Upper lobe of left lung (tissue), 4 donors: ENCODE results near the gene RANBP9.

Experiments used
- EP300 ChIP-seq, 4 donors: sonication (generic); formaldehyde crosslinking; IDR thresholded peaks; one replicate each; pipeline ENCODE4 v1.5.1; 2017; ENCODE audit warnings: antibody characterized with exemption in 4 of 4, control low read depth in 2 of 4
- POLR2AphosphoS5 ChIP-seq, 2 donors: sonication (generic); formaldehyde crosslinking; IDR thresholded peaks; one replicate each; pipeline ENCODE4 v1.5.1; 2017; ENCODE audit warnings: antibody characterized with exemption in 2 of 2
- TF ChIP-seq, protein P1 (sequence below), 6 experiments: fragments of 450-650 bp in 4 of 6; fragments of 200-600 bp in 2 of 6; sonication (generic) in 2 of 6; IDR thresholded peaks; one replicate each; pipeline ENCODE4 v1.5.1; 2016 to 2019; ENCODE audit warnings: antibody characterized with exemption in 6 of 6

DNA sequence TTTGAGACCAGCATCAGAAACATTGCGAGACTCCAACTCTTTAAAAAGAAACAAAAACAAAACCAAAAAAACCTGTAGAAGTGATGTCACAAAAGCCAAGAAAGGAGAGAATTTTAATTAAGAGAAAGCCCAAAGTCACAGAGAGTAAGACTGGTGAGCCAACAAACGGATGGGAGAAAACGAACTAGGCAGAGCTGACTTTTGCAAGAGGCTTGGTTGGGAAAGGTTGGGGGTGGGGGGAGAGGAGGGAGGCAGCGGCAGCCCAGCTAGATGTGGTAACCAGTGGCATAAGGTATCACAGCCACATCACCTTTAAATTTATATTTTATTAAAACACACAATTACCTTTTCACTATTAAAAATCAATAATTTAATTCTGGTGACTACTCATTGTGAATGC is 73.0 kb downstream of the RANBP9 start:
- TF ChIP-seq, protein P1, sequence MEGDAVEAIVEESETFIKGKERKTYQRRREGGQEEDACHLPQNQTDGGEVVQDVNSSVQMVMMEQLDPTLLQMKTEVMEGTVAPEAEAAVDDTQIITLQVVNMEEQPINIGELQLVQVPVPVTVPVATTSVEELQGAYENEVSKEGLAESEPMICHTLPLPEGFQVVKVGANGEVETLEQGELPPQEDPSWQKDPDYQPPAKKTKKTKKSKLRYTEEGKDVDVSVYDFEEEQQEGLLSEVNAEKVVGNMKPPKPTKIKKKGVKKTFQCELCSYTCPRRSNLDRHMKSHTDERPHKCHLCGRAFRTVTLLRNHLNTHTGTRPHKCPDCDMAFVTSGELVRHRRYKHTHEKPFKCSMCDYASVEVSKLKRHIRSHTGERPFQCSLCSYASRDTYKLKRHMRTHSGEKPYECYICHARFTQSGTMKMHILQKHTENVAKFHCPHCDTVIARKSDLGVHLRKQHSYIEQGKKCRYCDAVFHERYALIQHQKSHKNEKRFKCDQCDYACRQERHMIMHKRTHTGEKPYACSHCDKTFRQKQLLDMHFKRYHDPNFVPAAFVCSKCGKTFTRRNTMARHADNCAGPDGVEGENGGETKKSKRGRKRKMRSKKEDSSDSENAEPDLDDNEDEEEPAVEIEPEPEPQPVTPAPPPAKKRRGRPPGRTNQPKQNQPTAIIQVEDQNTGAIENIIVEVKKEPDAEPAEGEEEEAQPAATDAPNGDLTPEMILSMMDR (IDR thresholded peaks at IDR 0.05) = no peak
- no peak for TF ChIP-seq EP300 (IDR thresholded peaks at IDR 0.05)
- TF ChIP-seq POLR2AphosphoS5 (IDR thresholded peaks at IDR 0.05) = no peak
